ENCODE results near the gene RALBP1. TPM values are rescaled to one million over a fixed set of nuclear protein-coding genes. Genes with fewer than 3 reads are reported as not detected.

Gene RALBP1
- total and polyA plus RNA-seq, 7 donors: 42.3 to 89.7 (median 68.1) TPM

DNA sequence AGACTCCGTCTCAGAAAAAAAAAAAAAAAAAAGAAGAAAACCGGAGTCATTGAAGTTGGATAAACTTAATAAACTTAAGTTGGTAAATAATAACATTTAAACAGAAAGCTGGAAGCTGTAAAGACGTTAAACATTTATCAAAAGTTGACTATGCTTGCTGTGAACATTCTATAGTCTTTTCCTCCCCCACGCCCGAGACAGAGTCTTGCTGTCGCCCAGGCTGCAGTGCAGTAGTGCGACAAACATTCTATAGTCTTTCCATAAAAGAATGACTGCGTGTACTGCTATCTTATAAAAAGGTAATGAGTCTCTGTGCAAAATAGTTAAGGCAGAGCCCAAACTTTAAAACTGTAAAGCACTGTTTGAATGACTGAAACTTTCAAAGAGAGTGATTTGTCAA, 93.9 kb downstream of the RALBP1 start:
- intact Hi-C loops (cut with DNase I): no loop called here
- Histone ChIP-seq H3K4me3 (no peak overlapping the region), H3K27ac (no peak overlapping the region), H3K36me3 (peaks cover 0 to 58% (median 4%) of the 10 kb centered on the region in 4 donors), H3K27me3 (no peaks in the 10 kb centered on the region), H3K4me1 (peaks cover 0 to 28% (median 21%) of the 10 kb centered on the region in 4 donors), H3K9me3 (no peaks in the 10 kb centered on the region)
- WGBS, 2 donors: 42 to 76% methylated on average over 8 of the region's 8 CpGs
- TF ChIP-seq POLR2AphosphoS5 (IDR thresholded peaks at IDR 0.05): no peak
- no peak for DNase-seq

DNA sequence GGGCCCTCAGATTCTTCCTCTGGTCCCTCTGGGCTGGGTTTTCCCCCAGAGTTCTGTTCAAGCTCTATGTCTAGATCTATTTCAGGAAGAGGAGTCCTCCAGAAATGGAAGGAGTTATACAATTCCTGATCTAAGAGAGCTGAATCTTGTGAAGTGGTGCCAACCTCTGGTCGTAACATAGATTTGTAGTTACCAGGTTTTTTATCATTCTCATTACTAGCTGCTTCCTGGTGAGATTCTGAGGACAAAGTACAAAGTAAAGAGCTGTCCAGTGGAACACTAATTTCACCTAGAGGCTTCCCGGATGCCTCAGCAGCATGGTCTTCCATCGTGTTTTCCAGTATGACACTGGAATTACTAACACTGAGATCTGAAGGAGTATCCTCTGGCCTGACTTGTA, 94.9 kb downstream of the RALBP1 start:
- no peak for DNase-seq
- WGBS, 2 donors: 27 to 63% methylated on average over 3 of the region's 3 CpGs
- no peak for TF ChIP-seq POLR2A (IDR thresholded peaks at IDR 0.05)
- TF ChIP-seq EP300 (IDR thresholded peaks at IDR 0.05): no peak
- no peak for TF ChIP-seq POLR2AphosphoS5 (IDR thresholded peaks at IDR 0.05)
- TF ChIP-seq CTCF (IDR thresholded peaks at IDR 0.05): no peak
- Histone ChIP-seq H3K27ac (peak overlapping the region in 2 of 4 donors; percentile 21 to 41), H3K27me3 (no peaks in the 10 kb centered on the region), H3K36me3 (peaks cover 0 to 58% (median 4%) of the 10 kb centered on the region in 4 donors), H3K4me3 (no peak overlapping the region), H3K9me3 (no peaks in the 10 kb centered on the region), H3K4me1 (peaks cover 0 to 26% (median 13%) of the 10 kb centered on the region in 4 donors)
- intact Hi-C loops (cut with DNase I): loop anchor here (10.0 kb wide), 2 partner anchors 105 to 345 kb away; partner anchors contain the start of gene VAPA

GRCh38 chr18:9571546-9571945, 96.2 kb downstream of the RALBP1 start:
- no peak for DNase-seq
- Histone ChIP-seq H3K36me3 (peaks cover 0 to 60% (median 4%) of the 10 kb centered on the region in 4 donors), H3K9me3 (no peaks in the 10 kb centered on the region), H3K27ac (no peak overlapping the region), H3K27me3 (no peaks in the 10 kb centered on the region), H3K4me3 (no peak overlapping the region), H3K4me1 (peaks cover 0 to 30% (median 16%) of the 10 kb centered on the region in 4 donors)
- TF ChIP-seq CTCF (IDR thresholded peaks at IDR 0.05) (no peak), EP300 (IDR thresholded peaks at IDR 0.05) (no peak), POLR2AphosphoS5 (IDR thresholded peaks at IDR 0.05) (no peak), POLR2A (IDR thresholded peaks at IDR 0.05) (no peak)
- intact Hi-C loops (cut with DNase I): loop anchor here (10.0 kb wide), 2 partner anchors 103 to 343 kb away; partner anchors contain the start of gene VAPA
- WGBS, 2 donors: 58 to 86% methylated on average over 3 of the region's 3 CpGs

DNA sequence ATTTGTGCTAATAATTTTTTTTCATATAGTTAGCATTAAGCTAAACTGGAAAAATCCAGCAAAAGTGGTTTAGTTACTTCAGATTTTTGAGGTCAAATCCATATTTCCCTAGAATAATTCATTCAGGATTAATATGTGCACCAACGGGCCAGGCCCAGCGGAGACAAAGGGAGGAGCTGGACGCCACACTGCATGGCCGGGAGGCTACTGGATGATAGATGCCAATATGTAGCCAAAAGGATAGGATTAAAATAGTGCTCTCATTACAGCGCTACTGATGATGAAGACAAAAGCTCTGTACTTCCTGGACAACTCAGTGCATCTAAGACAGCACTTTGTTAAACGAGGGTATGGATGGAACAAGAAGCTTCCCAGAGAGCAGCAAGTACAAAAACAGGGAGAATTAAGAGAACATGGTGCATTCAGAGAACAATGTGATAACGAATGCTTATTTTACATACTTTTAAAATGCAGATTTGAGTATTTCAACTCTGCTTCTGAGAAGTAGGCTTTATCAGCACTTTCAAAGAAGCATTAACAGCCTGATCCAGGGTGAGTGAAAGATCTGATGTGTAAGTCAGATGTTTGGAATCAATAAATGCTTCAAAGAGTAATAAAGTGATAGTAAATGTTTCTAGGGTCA, 99.3 kb downstream of the RALBP1 start:
- Histone ChIP-seq H3K27ac (peak overlapping the region in 1 of 4 donors; percentile 3), H3K4me3 (no peak overlapping the region), H3K36me3 (peaks cover 0 to 52% (median 5%) of the 10 kb centered on the region in 4 donors), H3K27me3 (no peaks in the 10 kb centered on the region), H3K4me1 (peaks cover 0 to 29% (median 16%) of the 10 kb centered on the region in 4 donors), H3K9me3 (no peaks in the 10 kb centered on the region)
- DNase-seq: no peak
- 87 to 93% methylated on average over 7 of the region's 7 CpGs for WGBS, 2 donors
- TF ChIP-seq CTCF (IDR thresholded peaks at IDR 0.05): no peak
- TF ChIP-seq EP300 (IDR thresholded peaks at IDR 0.05): no peak
- intact Hi-C loops (cut with DNase I): loop anchor here (1.0 to 10.0 kb wide), 4 partner anchors 38 to 340 kb away; partner anchors contain the start of gene VAPA

DNA sequence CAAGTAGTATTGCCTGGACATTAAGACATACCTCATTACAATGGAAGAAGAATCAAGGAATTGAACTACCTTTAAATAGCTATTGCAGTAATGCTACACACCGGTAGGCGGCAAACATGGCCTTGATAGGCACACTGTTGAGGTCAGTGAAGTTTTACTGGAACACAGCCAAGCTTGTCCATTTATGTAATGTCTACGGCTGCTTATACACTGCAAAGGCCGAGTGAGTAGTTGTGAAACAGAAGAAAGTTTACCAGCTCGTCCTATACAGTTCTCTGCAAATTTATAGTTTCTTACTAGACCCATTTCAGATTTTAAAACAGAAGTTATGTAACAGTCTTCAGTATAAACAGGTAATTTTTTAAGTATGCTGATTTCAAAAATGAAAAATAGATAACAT, 100.2 kb downstream of the RALBP1 start:
- DNase-seq: peak; percentile 91
- TF ChIP-seq POLR2AphosphoS5 (IDR thresholded peaks at IDR 0.05) (peak; percentile 20 to 75 (median 58)), CTCF (IDR thresholded peaks at IDR 0.05) (peak; percentile 74 to 95 (median 84)), POLR2A (IDR thresholded peaks at IDR 0.05) (no peak), EP300 (IDR thresholded peaks at IDR 0.05) (no peak)
- H3K27me3 ChIP-seq: no peaks in the 10 kb centered on the region
- no peaks in the 10 kb centered on the region for H3K9me3 ChIP-seq
- no peak overlapping the region for H3K4me3 ChIP-seq
- intact Hi-C loops (cut with DNase I): loop anchor here (1.0 to 10.0 kb wide), 4 partner anchors 37 to 339 kb away; partner anchors contain the start of gene VAPA
- H3K36me3 ChIP-seq: peaks cover 0 to 50% (median 6%) of the 10 kb centered on the region in 4 donors
- 11 to 33% methylated on average over 5 of the region's 5 CpGs for WGBS, 2 donors
- peak overlapping the region in 3 of 4 donors; percentile 37 to 53 (median 44) for H3K27ac ChIP-seq
- H3K4me1 ChIP-seq: peaks cover 0 to 21% (median 11%) of the 10 kb centered on the region in 4 donors
